ENCODE results near the gene LOX.

Gene LOX

GRCh38 chr5:122077366-122078115 is 518 bp downstream of the LOX start:
- Histone ChIP-seq H3K9ac (ENCODE audit: low read length) (no peak overlapping the region), H4K20me1 (ENCODE audit: insufficient read depth, low read length) (no peaks in the 10 kb centered on the region), H2AFZ (ENCODE audit: low read length) (no peak overlapping the region), H3F3A (ENCODE audit: insufficient read depth, low read length) (no peaks in the 10 kb centered on the region), H3K4me1 (ENCODE audit: insufficient read depth, low read length, severe bottlenecking) (no peaks in the 10 kb centered on the region), H3K27me3 (ENCODE audit: insufficient read depth, low read length) (no peaks in the 10 kb centered on the region), H3K4me2 (ENCODE audit: low read length) (no peak overlapping the region), H3K36me3 (ENCODE audit: insufficient read depth, low read length) (no peaks in the 10 kb centered on the region), H3K9me3 (ENCODE audit: low read length) (no peaks in the 10 kb centered on the region), H3K9me2 (ENCODE audit: low read depth, low read length) (no peaks in the 10 kb centered on the region), H3K27ac (ENCODE audit: low read depth, low read length, poor library complexity, severe bottlenecking) (no peak overlapping the region), H3K4me3 (ENCODE audit: low read depth, low read length, poor library complexity, severe bottlenecking) (no peak overlapping the region), H3K79me2 (ENCODE audit: insufficient read depth, low read length) (no peaks in the 10 kb centered on the region)
- TF ChIP-seq EZH2 (IDR thresholded peaks at IDR 0.05; ENCODE audit: borderline replicate concordance, low read length) (no peak), CTCF (IDR thresholded peaks at IDR 0.05; ENCODE audit: low read length) (no peak)

GRCh38 chr5:122076669-122077365 is 1.2 kb downstream of the LOX start:
- Histone ChIP-seq H3K9me2 (ENCODE audit: low read depth, low read length) (no peaks in the 10 kb centered on the region), H3K9me3 (ENCODE audit: low read length) (no peaks in the 10 kb centered on the region), H3K4me3 (ENCODE audit: low read depth, low read length, poor library complexity, severe bottlenecking) (no peak overlapping the region), H3K9ac (ENCODE audit: low read length) (no peak overlapping the region), H2AFZ (ENCODE audit: low read length) (no peak overlapping the region), H3K27ac (ENCODE audit: low read depth, low read length, poor library complexity, severe bottlenecking) (no peak overlapping the region), H3K4me2 (ENCODE audit: low read length) (no peak overlapping the region), H3K27me3 (ENCODE audit: insufficient read depth, low read length) (no peaks in the 10 kb centered on the region), H4K20me1 (ENCODE audit: insufficient read depth, low read length) (no peaks in the 10 kb centered on the region), H3K36me3 (ENCODE audit: insufficient read depth, low read length) (no peaks in the 10 kb centered on the region), H3K79me2 (ENCODE audit: insufficient read depth, low read length) (no peaks in the 10 kb centered on the region), H3K4me1 (ENCODE audit: insufficient read depth, low read length, severe bottlenecking) (no peaks in the 10 kb centered on the region), H3F3A (ENCODE audit: insufficient read depth, low read length) (no peaks in the 10 kb centered on the region)
- TF ChIP-seq EZH2 (IDR thresholded peaks at IDR 0.05; ENCODE audit: borderline replicate concordance, low read length), result no peak
- TF ChIP-seq CTCF (IDR thresholded peaks at IDR 0.05; ENCODE audit: low read length), result peak; percentile 29; the same call in 1 of the 2 replicates

- no peaks in the 10 kb centered on the region for H4K20me1 ChIP-seq (ENCODE audit: insufficient read depth, low read length)
- H3F3A ChIP-seq (ENCODE audit: insufficient read depth, low read length), result no peaks in the 10 kb centered on the region
- no peak overlapping the region for H3K4me2 ChIP-seq (ENCODE audit: low read length)
- no peak overlapping the region for H3K4me3 ChIP-seq (ENCODE audit: low read depth, low read length, poor library complexity, severe bottlenecking)
- H3K9ac ChIP-seq (ENCODE audit: low read length), result no peak overlapping the region
- no peaks in the 10 kb centered on the region for H3K9me3 ChIP-seq (ENCODE audit: low read length)
- H3K79me2 ChIP-seq (ENCODE audit: insufficient read depth, low read length), result no peaks in the 10 kb centered on the region
- H3K9me2 ChIP-seq (ENCODE audit: low read depth, low read length), result no peaks in the 10 kb centered on the region
- no peaks in the 10 kb centered on the region for H3K4me1 ChIP-seq (ENCODE audit: insufficient read depth, low read length, severe bottlenecking)
- no peak for TF ChIP-seq CTCF (IDR thresholded peaks at IDR 0.05; ENCODE audit: low read length)
- TF ChIP-seq EZH2 (IDR thresholded peaks at IDR 0.05; ENCODE audit: borderline replicate concordance, low read length), result no peak
- no peaks in the 10 kb centered on the region for H3K27me3 ChIP-seq (ENCODE audit: insufficient read depth, low read length)
- no peak overlapping the region for H3K27ac ChIP-seq (ENCODE audit: low read depth, low read length, poor library complexity, severe bottlenecking)
- no peaks in the 10 kb centered on the region for H3K36me3 ChIP-seq (ENCODE audit: insufficient read depth, low read length)
- H2AFZ ChIP-seq (ENCODE audit: low read length), result no peak overlapping the region
Observed at GRCh38 chr5:122076050-122076461, 2.0 kb downstream of the LOX start.

Measured in OCI-LY1 (cell line).